GM12801 (cell line): ENCODE measurements around the gene KIFAP3.

Experiments
- CTCF ChIP-seq: IDR thresholded peaks from one replicate; pipeline ENCODE4 v1.5.1; 2011; ENCODE audit warnings: control low read depth; ENCODE audit not compliant: insufficient read length; ENCODE audit errors: extremely low read depth

Gene KIFAP3

DNA sequence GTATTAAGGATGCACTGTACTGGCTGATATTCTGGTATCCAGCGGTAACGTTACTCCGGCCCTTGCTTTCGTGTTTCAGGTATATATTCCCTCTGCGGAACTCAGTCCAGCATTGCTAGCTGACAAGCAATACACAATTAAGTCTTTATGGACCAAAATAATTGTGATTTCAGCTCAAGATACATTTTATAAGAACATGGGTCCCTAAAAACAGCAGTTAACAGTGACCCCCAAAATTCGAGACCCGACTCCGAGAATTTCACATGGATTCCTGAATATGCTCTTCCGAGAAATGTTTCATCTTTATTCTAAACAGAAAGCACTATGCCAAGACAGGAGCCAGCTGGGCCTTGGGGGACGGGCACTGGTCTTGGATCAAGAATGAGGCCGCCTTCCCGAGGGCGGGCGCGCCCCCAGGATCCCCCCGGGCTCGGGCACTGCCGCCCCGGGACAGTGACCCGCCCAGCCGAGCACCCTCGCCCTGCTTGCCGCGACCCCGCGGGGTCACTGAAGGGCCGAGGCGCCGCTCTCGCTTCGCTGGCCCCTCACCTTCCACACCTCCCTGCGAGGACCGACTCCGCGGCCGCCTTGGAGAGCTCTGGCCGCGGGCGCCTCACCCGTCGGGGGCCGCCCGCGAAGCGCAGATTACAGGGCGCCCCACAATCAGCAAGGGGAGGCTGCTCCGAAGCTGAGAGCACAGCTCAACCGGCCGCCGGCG lies 181.4 kb downstream of the KIFAP3 start:
- no peak for TF ChIP-seq CTCF

DNA sequence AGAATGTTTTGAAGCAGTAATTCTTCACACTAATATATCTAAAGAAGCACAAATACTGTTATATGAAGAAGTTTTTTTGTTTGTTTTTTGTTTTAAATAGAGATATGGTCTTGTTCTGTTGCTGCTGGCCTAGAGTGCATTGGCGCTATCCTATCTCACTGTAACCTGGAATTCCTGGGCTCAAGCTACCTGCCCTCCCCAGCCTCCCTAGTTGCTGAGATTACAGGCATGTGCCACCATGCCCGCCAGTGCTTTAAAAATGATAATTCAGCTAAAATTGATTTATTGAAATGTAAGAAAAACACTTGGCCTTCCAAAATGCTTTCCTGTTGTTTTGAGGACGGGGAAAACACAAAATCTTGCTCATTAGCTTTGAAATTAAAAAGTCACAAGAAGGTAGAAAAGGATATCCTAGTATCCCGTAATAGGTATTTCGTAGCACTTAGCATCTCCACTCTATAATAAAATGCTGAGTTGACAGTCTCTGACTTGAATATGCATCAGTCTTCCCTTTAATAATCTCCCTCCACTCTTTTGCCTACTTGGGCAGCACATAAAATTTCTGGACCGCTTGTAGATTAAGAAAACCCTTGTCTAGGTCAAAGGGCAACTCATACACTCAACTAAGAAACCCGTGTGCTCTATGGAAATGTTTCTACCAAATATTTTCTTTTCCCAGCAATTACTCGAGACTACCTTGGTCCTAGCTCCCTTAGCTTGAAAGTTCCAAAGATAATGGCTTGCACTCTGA lies 182.1 kb downstream of the KIFAP3 start:
- TF ChIP-seq CTCF = no peak

GRCh38 chr1:169891539-169891885 lies 183.0 kb downstream of the KIFAP3 start:
- no peak for TF ChIP-seq CTCF

GRCh38 chr1:169890761-169891538 lies 183.5 kb downstream of the KIFAP3 start:
- TF ChIP-seq CTCF = no peak

DNA sequence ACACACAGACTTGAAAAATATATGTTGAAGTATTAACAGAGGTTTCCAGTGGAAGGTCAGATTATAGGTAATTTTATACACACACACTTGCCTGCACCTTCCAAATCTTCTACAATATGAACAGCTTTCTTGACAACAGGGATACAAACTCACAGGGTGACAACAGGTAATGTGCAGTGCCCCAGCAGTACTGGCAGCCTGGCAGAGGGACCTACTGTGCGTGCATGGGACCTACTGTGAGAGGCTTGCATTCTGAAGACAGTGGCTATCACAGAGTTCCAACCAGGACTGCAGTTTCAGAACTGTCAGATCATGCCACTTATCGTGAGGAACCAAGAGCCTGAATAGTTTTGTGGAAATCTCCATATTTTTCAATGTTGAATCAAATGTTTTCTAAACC lies 184.6 kb downstream of the KIFAP3 start:
- no peak for TF ChIP-seq CTCF

- no peak for TF ChIP-seq CTCF
Measured at GRCh38 chr1:169886931-169887330, 187.6 kb downstream of the KIFAP3 start.

DNA sequence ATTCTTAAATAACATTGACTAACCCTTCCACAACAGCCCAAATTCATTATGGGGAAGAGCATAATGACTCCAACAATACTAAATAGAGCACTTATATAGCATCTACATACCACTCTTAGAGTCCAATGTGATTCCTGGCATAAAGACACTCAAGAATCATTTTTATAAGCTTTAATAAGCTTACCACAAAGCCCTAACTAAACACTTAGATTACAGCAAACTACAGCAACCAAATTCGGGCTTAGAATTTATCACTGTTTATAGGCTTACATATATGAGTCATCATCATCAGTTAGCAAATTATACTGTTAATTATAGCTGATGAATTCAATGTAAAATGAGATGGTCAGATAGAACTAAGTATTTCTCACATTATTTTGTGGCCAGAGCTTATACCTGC lies 188.1 kb downstream of the KIFAP3 start:
- no peak for TF ChIP-seq CTCF
